Measurements from ENCODE around the gene ANKRD45.

DNA sequence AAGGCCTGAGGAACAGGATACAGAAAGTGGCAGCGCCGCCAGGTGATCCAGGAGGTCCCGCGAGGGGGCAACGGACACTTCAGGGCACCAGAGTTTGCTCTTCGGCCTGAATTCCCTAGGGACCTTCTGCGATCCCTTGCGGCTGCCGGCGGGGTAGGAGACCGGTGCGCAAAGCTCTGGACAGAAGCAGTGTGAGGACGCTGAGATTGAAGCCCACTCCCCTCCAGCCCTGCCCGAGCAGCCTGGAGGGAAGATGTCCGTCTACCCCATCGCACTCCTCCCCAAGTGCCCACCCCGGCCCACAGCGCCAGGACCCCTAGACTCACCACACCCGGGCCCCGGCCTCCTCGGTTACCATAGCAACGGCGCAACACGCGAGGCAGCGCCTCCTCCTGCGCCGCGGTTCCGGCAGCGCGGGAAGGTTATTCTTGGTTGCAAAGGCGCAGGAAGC lies at the start of gene ANKRD45:
- TF ChIP-seq EP300 (IDR thresholded peaks at IDR 0.05; ENCODE audit: borderline replicate concordance): no peak
- TF ChIP-seq RAD21 (IDR thresholded peaks at IDR 0.05; ENCODE audit: low read depth): no peak
- TF ChIP-seq, protein P1, sequence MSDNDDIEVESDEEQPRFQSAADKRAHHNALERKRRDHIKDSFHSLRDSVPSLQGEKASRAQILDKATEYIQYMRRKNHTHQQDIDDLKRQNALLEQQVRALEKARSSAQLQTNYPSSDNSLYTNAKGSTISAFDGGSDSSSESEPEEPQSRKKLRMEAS (IDR thresholded peaks at IDR 0.05): no peak
- no peak for TF ChIP-seq ZBTB7A (IDR thresholded peaks at IDR 0.05; ENCODE audit: low read depth)
- TF ChIP-seq CEBPB (IDR thresholded peaks at IDR 0.05): no peak
